Measurements from ENCODE around the gene IL31RA. TPM values are rescaled to one million over a fixed set of nuclear protein-coding genes. Genes with fewer than 3 reads are reported as not detected.

Gene IL31RA
- total RNA-seq, 6 donors from 2014 or later: 0.31 TPM; not detected in 5

GRCh38 chr5:55864606-55865541 is 13.7 kb downstream of the IL31RA start:
- no peak for DNase-seq
- Histone ChIP-seq H3K4me3 (no peak overlapping the region), H3K27me3 (no peaks in the 10 kb centered on the region), H3K27ac (no peak overlapping the region), H3K36me3 (no peaks in the 10 kb centered on the region), H3K9me3 (no peaks in the 10 kb centered on the region), H3K4me1 (peaks cover 0 to 3% (median 0%) of the 10 kb centered on the region in 4 donors)
- no peak for TF ChIP-seq CTCF (IDR thresholded peaks at IDR 0.05)
- TF ChIP-seq POLR2AphosphoS5 (IDR thresholded peaks at IDR 0.05): no peak
- TF ChIP-seq POLR2A (IDR thresholded peaks at IDR 0.05): no peak
- TF ChIP-seq EP300 (IDR thresholded peaks at IDR 0.05): no peak
- peak; percentile 54 to 59 for ATAC-seq (ENCODE audit: low FRiP score in 2 of 2)
- 71 to 82% methylated on average over 9 of the region's 9 CpGs for WGBS, 2 donors

DNA sequence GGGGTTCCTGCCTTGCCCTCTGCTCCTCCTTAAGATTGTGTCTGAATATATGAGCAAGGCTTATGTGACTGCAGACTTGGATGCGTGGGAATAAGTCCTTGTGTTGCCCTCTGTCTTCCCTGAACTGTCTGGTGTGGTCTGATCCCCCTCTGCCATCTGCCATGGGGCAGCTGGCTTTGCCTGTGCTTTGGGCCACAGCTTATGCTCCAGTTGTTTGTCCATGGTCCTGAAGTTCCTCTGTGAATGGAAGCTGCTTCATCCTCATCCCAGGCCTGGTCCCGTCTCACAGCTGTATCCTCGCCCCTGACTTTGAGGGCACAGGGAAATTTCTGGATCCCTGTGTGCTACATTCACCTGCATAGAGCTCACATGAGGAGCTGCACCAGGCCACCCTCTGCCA is 14.7 kb downstream of the IL31RA start:
- H3K27me3 ChIP-seq: no peaks in the 10 kb centered on the region
- 97 to 100% methylated on average over 2 to 3 of the region's 3 CpGs for WGBS, 2 donors
- H3K4me3 ChIP-seq: no peak overlapping the region
- no peaks in the 10 kb centered on the region for H3K36me3 ChIP-seq
- no peaks in the 10 kb centered on the region for H3K9me3 ChIP-seq
- no peak overlapping the region for H3K27ac ChIP-seq
- TF ChIP-seq POLR2AphosphoS5 (IDR thresholded peaks at IDR 0.05): no peak
- TF ChIP-seq EP300 (IDR thresholded peaks at IDR 0.05): no peak
- TF ChIP-seq POLR2A (IDR thresholded peaks at IDR 0.05): no peak
- TF ChIP-seq CTCF (IDR thresholded peaks at IDR 0.05): no peak
- DNase-seq: no peak
- H3K4me1 ChIP-seq: peaks cover 0 to 3% (median 0%) of the 10 kb centered on the region in 4 donors
- no peak for ATAC-seq (ENCODE audit: low FRiP score in 2 of 2)

DNA sequence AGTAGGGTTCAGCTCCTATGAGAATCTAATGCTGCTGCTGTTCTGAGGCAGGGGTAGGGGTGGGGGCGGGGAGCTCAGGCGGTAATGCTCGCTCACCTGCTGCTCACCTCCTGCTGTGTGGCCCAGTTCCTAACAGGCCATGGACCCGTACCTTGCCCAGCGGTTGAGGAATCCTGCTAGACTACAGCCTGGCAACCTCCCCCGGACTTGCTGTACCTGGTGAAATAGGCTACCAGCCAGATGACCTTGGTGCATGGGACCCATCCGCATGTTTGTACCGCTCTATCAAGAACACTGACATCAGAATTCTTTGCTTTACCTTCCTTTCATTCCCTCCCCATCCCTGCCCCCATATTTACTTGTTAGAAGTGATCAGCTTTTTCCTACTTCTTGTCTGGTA is 15.3 kb downstream of the IL31RA start:
- no peak overlapping the region for H3K27ac ChIP-seq
- no peaks in the 10 kb centered on the region for H3K36me3 ChIP-seq
- DNase-seq (peak in 1 of 2 donors; percentile 11), ATAC-seq (ENCODE audit: low FRiP score in 2 of 2) (no peak)
- no peaks in the 10 kb centered on the region for H3K27me3 ChIP-seq
- 93 to 96% methylated on average over 6 to 8 of the region's 8 CpGs for WGBS, 2 donors
- no peak for TF ChIP-seq POLR2A (IDR thresholded peaks at IDR 0.05)
- TF ChIP-seq EP300 (IDR thresholded peaks at IDR 0.05): no peak
- TF ChIP-seq CTCF (IDR thresholded peaks at IDR 0.05): no peak
- TF ChIP-seq POLR2AphosphoS5 (IDR thresholded peaks at IDR 0.05): no peak
- H3K9me3 ChIP-seq: no peaks in the 10 kb centered on the region
- no peak overlapping the region for H3K4me3 ChIP-seq
- peaks cover 0 to 3% (median 0%) of the 10 kb centered on the region in 4 donors for H3K4me1 ChIP-seq

DNA sequence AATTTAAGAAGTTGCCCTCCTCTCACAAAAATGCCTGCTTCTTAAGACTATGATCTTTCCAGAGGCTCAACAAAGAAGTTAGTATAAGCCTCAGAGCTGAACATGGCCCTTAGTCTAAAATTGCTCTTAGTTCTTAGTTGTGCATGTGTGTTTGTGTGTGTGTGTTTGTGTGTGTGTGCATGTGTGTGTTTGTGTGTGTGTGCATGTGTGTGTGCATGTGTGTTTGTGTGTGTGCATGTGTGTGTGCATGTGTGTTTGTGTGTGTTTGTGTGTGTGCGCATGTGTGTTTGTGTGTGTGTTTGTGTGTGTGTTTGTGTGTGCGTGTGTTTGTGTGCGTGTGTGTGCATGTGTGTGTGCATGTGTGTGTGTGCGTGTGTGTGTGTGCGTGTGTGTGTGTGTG is 15.8 kb downstream of the IL31RA start:
- Histone ChIP-seq H3K27me3 (no peaks in the 10 kb centered on the region), H3K4me3 (no peak overlapping the region), H3K4me1 (peaks cover 0 to 3% (median 0%) of the 10 kb centered on the region in 4 donors), H3K27ac (no peak overlapping the region), H3K9me3 (no peaks in the 10 kb centered on the region), H3K36me3 (no peaks in the 10 kb centered on the region)
- TF ChIP-seq POLR2AphosphoS5 (IDR thresholded peaks at IDR 0.05) (no peak), EP300 (IDR thresholded peaks at IDR 0.05) (no peak), CTCF (IDR thresholded peaks at IDR 0.05) (no peak), POLR2A (IDR thresholded peaks at IDR 0.05) (no peak)
- ATAC-seq (ENCODE audit: low FRiP score in 2 of 2) (no peak), DNase-seq (no peak)
- WGBS, 2 donors: 44 to 67% methylated on average over 5 of the region's 5 CpGs

All from upper lobe of left lung (tissue), 6 donors.